ENCODE data around the gene MOSMO. TPM values are rescaled to one million over a fixed set of nuclear protein-coding genes. Genes with fewer than 3 reads are reported as not detected.

Gene MOSMO
- total and polyA plus RNA-seq, 10 of the 15 experiments (the other 5 are each of a cell fraction or from before 2014, with no cell fraction given), result 1.7 to 26.7 (median 12.2) TPM

GRCh38 chr16:21973945-21974344, 34.0 kb upstream of the MOSMO start:
- ChIA-PET POLR2A (interaction anchor here (0.6 kb wide), 1 partner anchor 1938 kb away, joined by 8 read pairs; no protein-coding TSS in a partner anchor), RAD21 (ENCODE audit: unreplicated experiment) (interaction anchor here (1.7 kb wide), 1 partner anchor 104 kb away, joined by 7 read pairs; no protein-coding TSS in a partner anchor), CTCF (interaction anchor here (0.6 to 1.5 kb wide), 5 partner anchors 14 to 172 kb away, joined by 3 to 4 read pairs (median 3); partner anchors contain the start of gene UQCRC2), SMC1A (ENCODE audit: uncharacterized antibody, unreplicated experiment) (interaction anchor here (1.3 kb wide), 1 partner anchor 14 kb away, joined by 3 read pairs; no protein-coding TSS in a partner anchor)
- no peak for FAIRE-seq
- Histone ChIP-seq H3K4me1 (ENCODE audit: control insufficient read depth, insufficient read depth, low read length) (no peaks in the 10 kb centered on the region), H3K4me2 (ENCODE audit: control insufficient read depth, insufficient read depth) (no peak overlapping the region), H3K36me3 (ENCODE audit: control insufficient read depth in 2 of 2, insufficient read depth in 2 of 2, low read length in 1 of 2) (peaks cover 10 to 35% of the 10 kb centered on the region in 2 experiments), H3K27me3 (replicated peaks in 1 of 2; ENCODE audit: control insufficient read depth in 2 of 2, insufficient read depth in 2 of 2, low read length in 1 of 2) (no peaks in the 10 kb centered on the region), H2AFZ (ENCODE audit: control insufficient read depth, low read depth, low read length) (no peak overlapping the region), H3K9ac (ENCODE audit: control insufficient read depth, insufficient read depth, low read length) (no peak overlapping the region), H3K27ac (ENCODE audit: control insufficient read depth, insufficient read depth) (no peak overlapping the region), H3K4me3 (no peak overlapping the region), H3K79me2 (ENCODE audit: control insufficient read depth, insufficient read depth, low read length) (no peaks in the 10 kb centered on the region), H3K9me3 (replicated peaks; ENCODE audit: control insufficient read depth, insufficient read depth, low read length) (no peaks in the 10 kb centered on the region), H4K20me1 (ENCODE audit: control insufficient read depth, insufficient read depth) (no peaks in the 10 kb centered on the region)
- no peak for DNase-seq (ENCODE audit: low read depth, low spot score)
- no TSS peak for BruUV-seq (replicated peaks)
- TF ChIP-seq ATF7 (IDR thresholded peaks at IDR 0.05; ENCODE audit: low read depth), result no peak
- TF ChIP-seq RCOR1 (conservative IDR thresholded peaks at IDR 0.05; ENCODE audit: low read depth, low read length), result no peak
- no peak for TF ChIP-seq IKZF1 (conservative IDR thresholded peaks at IDR 0.05)
- no peak for TF ChIP-seq CHD4 (IDR thresholded peaks at IDR 0.05)
- no peak for TF ChIP-seq HDGF (IDR thresholded peaks at IDR 0.05)
- TF ChIP-seq ZSCAN29 (IDR thresholded peaks at IDR 0.05), result no peak
- in situ Hi-C loops (cut with MboI) (no loop called here), intact Hi-C loops (cut with micrococcal nuclease; ENCODE audit: unreplicated experiment) (no loop called here)
- 95% methylated on average over 2 of the region's 2 CpGs for WGBS (ENCODE audit: insufficient coverage, insufficient replicate concordance, low lambda C conversion rate, missing lambda C conversion rate)
- no peak for ATAC-seq

- H3K4me3 ChIP-seq, result no peak overlapping the region
- H3K79me2 ChIP-seq (ENCODE audit: control insufficient read depth, insufficient read depth, low read length), result no peaks in the 10 kb centered on the region
- no TSS peak for BruUV-seq (replicated peaks)
- TF ChIP-seq RFX5 (IDR thresholded peaks at IDR 0.05; ENCODE audit: low read depth, low read length) (no peak), TCF3 (IDR thresholded peaks at IDR 0.05; ENCODE audit: borderline replicate concordance, insufficient read depth, low read depth, low read length) (no peak), IRF5 (IDR thresholded peaks at IDR 0.05; ENCODE audit: borderline replicate concordance) (no peak), YBX1 (IDR thresholded peaks at IDR 0.05) (no peak), SMAD5 (IDR thresholded peaks at IDR 0.05; ENCODE audit: low read depth) (no peak), SREBF1 (IDR thresholded peaks at IDR 0.05; ENCODE audit: low read length) (no peak), HDAC2 (IDR thresholded peaks at IDR 0.05) (no peak), E2F8 (IDR thresholded peaks at IDR 0.05; ENCODE audit: low read depth, partially characterized antibody) (no peak)
- ATAC-seq (no peak), DNase-seq (ENCODE audit: low read depth, low spot score) (no peak), FAIRE-seq (no peak)
- in situ Hi-C loops (cut with MboI), result no loop called here
- no peaks in the 10 kb centered on the region for H4K20me1 ChIP-seq (ENCODE audit: control insufficient read depth, insufficient read depth)
- H3K9me3 ChIP-seq (replicated peaks; ENCODE audit: control insufficient read depth, insufficient read depth, low read length), result no peaks in the 10 kb centered on the region
- ChIA-PET SMC1A (ENCODE audit: uncharacterized antibody, unreplicated experiment) (interaction anchor here (1.0 to 1.8 kb wide), 2 partner anchors 10 to 30 kb away, joined by 4 to 10 read pairs; no protein-coding TSS in a partner anchor), RAD21 (ENCODE audit: unreplicated experiment) (interaction anchor here (0.6 kb wide), 1 partner anchor 55 kb away, joined by 3 read pairs; no protein-coding TSS in a partner anchor), POLR2A (interaction anchor here (0.6 to 1.0 kb wide), 2 partner anchors 11 to 212 kb away, joined by 3 read pairs; no protein-coding TSS in a partner anchor), CTCF (interaction anchor here (0.9 to 3.0 kb wide), 5 partner anchors 10 to 322 kb away, joined by 3 to 9 read pairs (median 4); no protein-coding TSS in a partner anchor)
- H3K27ac ChIP-seq (ENCODE audit: control insufficient read depth, insufficient read depth), result no peak overlapping the region
- H3K36me3 ChIP-seq (ENCODE audit: control insufficient read depth in 2 of 2, insufficient read depth in 2 of 2, low read length in 1 of 2), result peaks cover 15 to 50% of the 10 kb centered on the region in 2 experiments
- H3K4me1 ChIP-seq (ENCODE audit: control insufficient read depth, insufficient read depth, low read length), result no peaks in the 10 kb centered on the region
- H3K4me2 ChIP-seq (ENCODE audit: control insufficient read depth, insufficient read depth), result no peak overlapping the region
- intact Hi-C loops (cut with micrococcal nuclease; ENCODE audit: unreplicated experiment), result no loop called here
- no peak overlapping the region for H2AFZ ChIP-seq (ENCODE audit: control insufficient read depth, low read depth, low read length)
- 98% methylated on average over 4 of the region's 4 CpGs for WGBS (ENCODE audit: insufficient coverage, insufficient replicate concordance, low lambda C conversion rate, missing lambda C conversion rate)
- no peaks in the 10 kb centered on the region for H3K27me3 ChIP-seq (replicated peaks in 1 of 2; ENCODE audit: control insufficient read depth in 2 of 2, insufficient read depth in 2 of 2, low read length in 1 of 2)
- no peak overlapping the region for H3K9ac ChIP-seq (ENCODE audit: control insufficient read depth, insufficient read depth, low read length)
Observed at GRCh38 chr16:21980032-21980431, 27.9 kb upstream of the MOSMO start.
